ENCODE data around the gene ATP6AP2. TPM values are rescaled to one million over a fixed set of nuclear protein-coding genes. Genes with fewer than 3 reads are reported as not detected.

ATP6AP2 gene
- total and polyA plus RNA-seq, 9 donors: 63.2 to 184 (median 85.2) TPM

DNA sequence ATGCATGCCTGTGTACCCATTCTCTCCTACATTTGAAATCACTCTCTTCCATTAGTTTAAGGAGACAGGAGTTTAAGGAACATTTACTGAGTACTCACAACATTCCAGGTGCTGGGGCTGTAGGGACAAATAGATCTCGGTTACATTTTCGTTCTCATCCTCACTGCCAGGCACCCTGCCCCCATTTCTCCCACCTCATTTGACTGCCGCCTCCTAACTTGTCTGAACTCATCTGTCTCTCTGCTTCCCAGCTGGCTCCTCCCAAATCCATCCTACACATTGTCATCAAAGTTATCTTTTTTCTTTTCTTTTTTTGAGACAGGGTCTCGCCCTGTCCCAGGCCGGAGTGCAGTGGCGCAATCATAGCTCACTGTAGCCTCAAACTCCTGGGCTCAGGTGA is 22.7 kb downstream of the ATP6AP2 start:
- Histone ChIP-seq H3K9me3 (no peaks in the 10 kb centered on the region), H3K27me3 (no peaks in the 10 kb centered on the region)
- intact Hi-C loops (cut with DNase I): no loop called here

GRCh38 chrX:40607381-40607780 is 26.6 kb downstream of the ATP6AP2 start:
- Histone ChIP-seq H3K4me3 (no peak overlapping the region), H3K9me3 (no peaks in the 10 kb centered on the region), H3K36me3 (no peaks in the 10 kb centered on the region), H3K27ac (no peak overlapping the region), H3K4me1 (ENCODE audit: insufficient read depth) (no peaks in the 10 kb centered on the region), H3K27me3 (no peaks in the 10 kb centered on the region)
- intact Hi-C loops (cut with DNase I): no loop called here
- TF ChIP-seq EP300 (IDR thresholded peaks at IDR 0.05): no peak
- TF ChIP-seq, protein P1, sequence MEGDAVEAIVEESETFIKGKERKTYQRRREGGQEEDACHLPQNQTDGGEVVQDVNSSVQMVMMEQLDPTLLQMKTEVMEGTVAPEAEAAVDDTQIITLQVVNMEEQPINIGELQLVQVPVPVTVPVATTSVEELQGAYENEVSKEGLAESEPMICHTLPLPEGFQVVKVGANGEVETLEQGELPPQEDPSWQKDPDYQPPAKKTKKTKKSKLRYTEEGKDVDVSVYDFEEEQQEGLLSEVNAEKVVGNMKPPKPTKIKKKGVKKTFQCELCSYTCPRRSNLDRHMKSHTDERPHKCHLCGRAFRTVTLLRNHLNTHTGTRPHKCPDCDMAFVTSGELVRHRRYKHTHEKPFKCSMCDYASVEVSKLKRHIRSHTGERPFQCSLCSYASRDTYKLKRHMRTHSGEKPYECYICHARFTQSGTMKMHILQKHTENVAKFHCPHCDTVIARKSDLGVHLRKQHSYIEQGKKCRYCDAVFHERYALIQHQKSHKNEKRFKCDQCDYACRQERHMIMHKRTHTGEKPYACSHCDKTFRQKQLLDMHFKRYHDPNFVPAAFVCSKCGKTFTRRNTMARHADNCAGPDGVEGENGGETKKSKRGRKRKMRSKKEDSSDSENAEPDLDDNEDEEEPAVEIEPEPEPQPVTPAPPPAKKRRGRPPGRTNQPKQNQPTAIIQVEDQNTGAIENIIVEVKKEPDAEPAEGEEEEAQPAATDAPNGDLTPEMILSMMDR (IDR thresholded peaks at IDR 0.05): no peak
- 79% methylated on average over 3 of the region's 3 CpGs for WGBS, 3 donors
- no peak for DNase-seq

More for the DNA sequence above, 22.7 kb downstream of the ATP6AP2 start:
- no peak for DNase-seq
- H3K4me3 ChIP-seq: no peak overlapping the region
- no peak overlapping the region for H3K27ac ChIP-seq
- no peaks in the 10 kb centered on the region for H3K4me1 ChIP-seq (ENCODE audit: insufficient read depth)
- no peaks in the 10 kb centered on the region for H3K36me3 ChIP-seq
- 84 to 89% (median 87%) methylated on average over 6 of the region's 6 CpGs for whole genome bisulfite sequencing, 3 donors
- TF ChIP-seq POLR2A (IDR thresholded peaks at IDR 0.05) (no peak), EP300 (IDR thresholded peaks at IDR 0.05) (no peak)
- TF ChIP-seq, protein P1 (IDR thresholded peaks at IDR 0.05): no peak

- H3K9me3 ChIP-seq: no peaks in the 10 kb centered on the region
- H3K4me3 ChIP-seq: no peak overlapping the region
- no peak overlapping the region for H3K27ac ChIP-seq
- no peaks in the 10 kb centered on the region for H3K4me1 ChIP-seq (ENCODE audit: insufficient read depth)
- DNase-seq: no peak
- 54 to 67% (median 56%) methylated on average over 4 of the region's 4 CpGs for WGBS, 3 donors
- intact Hi-C loops (cut with DNase I): no loop called here
- H3K27me3 ChIP-seq: no peaks in the 10 kb centered on the region
- TF ChIP-seq POLR2A (IDR thresholded peaks at IDR 0.05): no peak
- TF ChIP-seq, protein P1 (IDR thresholded peaks at IDR 0.05): no peak
- H3K36me3 ChIP-seq: no peaks in the 10 kb centered on the region
Measured at GRCh38 chrX:40612511-40612910, 31.7 kb downstream of the ATP6AP2 start.

GRCh38 chrX:40615976-40616375 is 35.2 kb downstream of the ATP6AP2 start:
- no peaks in the 10 kb centered on the region for H3K36me3 ChIP-seq
- intact Hi-C loops (cut with DNase I): no loop called here
- H3K27ac ChIP-seq: no peak overlapping the region
- DNase-seq: no peak
- TF ChIP-seq, protein P1 (IDR thresholded peaks at IDR 0.05): no peak
- TF ChIP-seq EP300 (IDR thresholded peaks at IDR 0.05): no peak
- TF ChIP-seq POLR2A (IDR thresholded peaks at IDR 0.05): no peak
- H3K27me3 ChIP-seq: no peaks in the 10 kb centered on the region
- H3K9me3 ChIP-seq: no peaks in the 10 kb centered on the region
- no peak overlapping the region for H3K4me3 ChIP-seq
- WGBS, 3 donors: 74 to 88% (median 76%) methylated on average over 9 of the region's 9 CpGs
- no peaks in the 10 kb centered on the region for H3K4me1 ChIP-seq (ENCODE audit: insufficient read depth)

GRCh38 chrX:40617566-40617965 is 36.8 kb downstream of the ATP6AP2 start:
- no peak overlapping the region for H3K4me3 ChIP-seq
- no peaks in the 10 kb centered on the region for H3K36me3 ChIP-seq
- no peak for TF ChIP-seq EP300 (IDR thresholded peaks at IDR 0.05)
- WGBS, 3 donors: 82 to 86% (median 84%) methylated on average over 7 of the region's 7 CpGs
- H3K4me1 ChIP-seq (ENCODE audit: insufficient read depth): no peaks in the 10 kb centered on the region
- no peaks in the 10 kb centered on the region for H3K9me3 ChIP-seq
- intact Hi-C loops (cut with DNase I): no loop called here
- no peak overlapping the region for H3K27ac ChIP-seq
- DNase-seq: no peak
- no peaks in the 10 kb centered on the region for H3K27me3 ChIP-seq

Measured in ovary (tissue), 9 donors.